PC-9 (cell line): ENCODE measurements around the gene BRF1. TPM values are rescaled to one million over a fixed set of nuclear protein-coding genes. Genes with fewer than 3 reads are reported as not detected.
"Not testable (repeated sequence)": the region's sequence is repeated elsewhere in the genome, so short reads cannot be mapped to it uniquely, and the experiment has no call there.

ENCODE experiments used
- BruUV-seq: library from RNA; stranded (reverse); fragments of 400-500 nt; replicated peaks from 2 replicates; lab custom pipeline; 2021; lab: Mats Ljungman, UMichigan
- CTCF ChIA-PET: fragments of 300-600 bp; sonication (Branson Sonifier 250); formaldehyde crosslinking; loops from one replicate; lab custom pipeline; 2022; ENCODE audit warnings: antibody characterized with exemption; lab: Charles Lee
- POLR2A ChIA-PET: fragments of 300-600 bp; sonication (Branson Sonifier 250); formaldehyde crosslinking; loops from one replicate; lab custom pipeline; 2022; ENCODE audit warnings: antibody characterized with exemption; ENCODE audit not compliant: unreplicated experiment; lab: Charles Lee
- DNase-seq, 2 experiments: peaks; one replicate each; pipeline versions ENCODE4 v3.0.0 to v3.0.0-alpha.2; 2015 to 2022; ENCODE audit warnings: mixed read lengths in 1 of 2
- H2AFZ ChIP-seq: fragments of 200-600 bp; sonication (generic); 2 replicates; pipeline ENCODE4 v1.8.1; 2017; ENCODE audit warnings: antibody characterized with exemption
- H3F3A ChIP-seq: fragments of 200-600 bp; sonication (generic); 2 replicates; pipeline ENCODE4 v1.8.1; 2017; ENCODE audit warnings: antibody characterized with exemption, mild to moderate bottlenecking, low read depth; ENCODE audit not compliant: insufficient read depth
- H3K27ac ChIP-seq: fragments of 200-600 bp; sonication (generic); 2 replicates; pipeline ENCODE4 v1.6.1; 2016; ENCODE audit warnings: mixed run types
- H3K27me3 ChIP-seq: fragments of 200-600 bp; sonication (generic); 2 replicates; pipeline ENCODE4 v1.6.1; 2016; ENCODE audit warnings: low read depth, mixed run types; ENCODE audit not compliant: insufficient read depth
- H3K36me3 ChIP-seq: fragments of 200-600 bp; sonication (generic); 2 replicates; pipeline ENCODE4 v1.6.1; 2016; ENCODE audit warnings: low read depth, mixed run types
- H3K4me1 ChIP-seq: fragments of 200-600 bp; sonication (generic); replicated peaks from 2 replicates; pipeline ENCODE4 v1.6.1; 2016; ENCODE audit warnings: mixed run types; ENCODE audit not compliant: insufficient read depth
- H3K4me2 ChIP-seq: fragments of 200-600 bp; sonication (generic); 2 replicates; pipeline ENCODE4 v1.6.1; 2017; ENCODE audit warnings: mixed run types
- H3K4me3 ChIP-seq: fragments of 200-600 bp; sonication (generic); 2 replicates; pipeline ENCODE4 v1.6.1; 2016; ENCODE audit warnings: mixed run types
- H3K79me2 ChIP-seq: fragments of 200-600 bp; sonication (generic); 2 replicates; pipeline ENCODE4 v1.6.1; 2017; ENCODE audit warnings: low read depth, mixed run types
- H3K9me2 ChIP-seq: fragments of 200-600 bp; sonication (generic); 2 replicates; pipeline ENCODE4 v1.8.1; 2017; ENCODE audit warnings: mild to moderate bottlenecking; ENCODE audit not compliant: insufficient read depth
- H3K9me3 ChIP-seq: fragments of 200-600 bp; sonication (generic); 2 replicates; pipeline ENCODE4 v1.8.1; 2016; ENCODE audit warnings: low read depth; ENCODE audit not compliant: insufficient read depth
- H4K20me1 ChIP-seq: fragments of 200-600 bp; sonication (generic); 2 replicates; pipeline ENCODE4 v1.8.1; 2017; ENCODE audit not compliant: insufficient read depth
- CTCF ChIP-seq: fragments of 200-600 bp; sonication (generic); conservative IDR thresholded peaks from 2 replicates; pipeline ENCODE4 v1.6.1; 2017; ENCODE audit warnings: mixed run types, antibody characterized with exemption, mild to moderate bottlenecking, moderate library complexity
- EZH2 ChIP-seq: fragments of 200-600 bp; sonication (generic); IDR thresholded peaks from 2 replicates; pipeline ENCODE4 v1.8.0; 2017; ENCODE audit warnings: antibody characterized with exemption, low read depth
- intact Hi-C: fragments of 100-400 bp; cut with micrococcal nuclease; formaldehyde crosslinking; loops from one replicate; pipeline ENCODE4 v1.10.0; 2022; ENCODE audit not compliant: unreplicated experiment
- total RNA-seq: library from RNA; stranded (reverse); gene quantifications from 2 replicates; pipeline ENCODE4 v1.2.3, GENCODE V29; 2021

Gene BRF1
- total RNA-seq, 1 experiment from 2014 or later: 24.8 TPM

- Histone ChIP-seq H3K9me2 (no peaks in the 10 kb centered on the region), H4K20me1 (peaks cover 38% of the 10 kb centered on the region), H3K27ac (no peak overlapping the region), H3K4me3 (no peak overlapping the region), H3F3A (no peaks in the 10 kb centered on the region), H3K9me3 (no peaks in the 10 kb centered on the region), H3K4me2 (no peak overlapping the region), H2AFZ (no peak overlapping the region), H3K27me3 (no peaks in the 10 kb centered on the region), H3K36me3 (no peaks in the 10 kb centered on the region), H3K79me2 (no peaks in the 10 kb centered on the region; the same call in 1 of the 2 replicates), H3K4me1 (no peaks in the 10 kb centered on the region)
- intact Hi-C loops: loop anchor here (2.0 to 5.0 kb wide), 3 partner anchors 79 to 309 kb away; no protein-coding TSS in a partner anchor
- CTCF ChIA-PET: no interaction called here
- POLR2A ChIA-PET: no interaction called here
- peak in 1 of 2 experiments; percentile 20 for DNase-seq
- TF ChIP-seq EZH2 (no peak), CTCF (peak; percentile 69)
- no TSS peak for BruUV-seq
Measured at GRCh38 chr14:105281371-105282097, 19.3 kb downstream of the BRF1 start.

DNA sequence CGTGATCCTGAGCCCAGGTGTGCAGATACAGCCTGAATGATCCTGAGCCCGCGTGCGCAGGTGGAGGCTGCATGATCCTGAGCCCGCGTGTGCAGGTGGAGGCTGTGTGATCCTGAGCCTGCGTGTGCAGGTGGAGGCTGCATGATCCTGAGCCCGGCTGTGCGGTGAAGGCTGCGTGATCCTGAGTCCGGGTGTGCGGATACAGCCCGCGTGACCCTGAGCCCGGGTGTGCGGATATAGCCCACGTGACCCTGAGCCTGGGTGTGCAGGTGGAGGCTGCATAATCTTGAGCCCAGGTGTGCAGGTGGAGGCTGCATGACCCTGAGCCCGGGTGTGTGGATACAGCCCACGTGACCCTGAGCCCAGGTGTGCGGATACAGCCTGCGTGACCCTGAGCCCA lies 20.3 kb downstream of the BRF1 start:
- Histone ChIP-seq H3K9me2 (no peaks in the 10 kb centered on the region), H3K36me3 (no peaks in the 10 kb centered on the region), H3K4me1 (no peaks in the 10 kb centered on the region), H3K27ac (no peak overlapping the region), H4K20me1 (peaks cover 38% of the 10 kb centered on the region), H3K9me3 (no peaks in the 10 kb centered on the region), H3K4me2 (no peak overlapping the region), H2AFZ (no peak overlapping the region), H3K4me3 (no peak overlapping the region), H3K79me2 (no peaks in the 10 kb centered on the region; the same call in 1 of the 2 replicates), H3K27me3 (no peaks in the 10 kb centered on the region), H3F3A (no peaks in the 10 kb centered on the region)
- DNase-seq: no peak
- POLR2A ChIA-PET: no interaction called here
- TF ChIP-seq EZH2: no peak
- no peak for TF ChIP-seq CTCF
- no TSS peak for BruUV-seq
- intact Hi-C loops: loop anchor here (2.0 to 5.0 kb wide), 3 partner anchors 78 to 308 kb away; no protein-coding TSS in a partner anchor
- CTCF ChIA-PET: no interaction called here

GRCh38 chr14:105279642-105280361 lies 21.0 kb downstream of the BRF1 start:
- Histone ChIP-seq H3K9me2 (no peaks in the 10 kb centered on the region), H3K9me3 (no peaks in the 10 kb centered on the region), H3K36me3 (no peaks in the 10 kb centered on the region), H3F3A (no peaks in the 10 kb centered on the region), H3K4me2 (no peak overlapping the region), H3K4me3 (no peak overlapping the region), H3K79me2 (no peaks in the 10 kb centered on the region; the same call in 1 of the 2 replicates), H3K27ac (no peak overlapping the region), H3K27me3 (no peaks in the 10 kb centered on the region), H4K20me1 (peaks cover 40% of the 10 kb centered on the region), H3K4me1 (no peaks in the 10 kb centered on the region), H2AFZ (no peak overlapping the region)
- no peak for DNase-seq
- BruUV-seq: no TSS peak
- POLR2A ChIA-PET: no interaction called here
- intact Hi-C loops: loop anchor here (2.0 to 5.0 kb wide), 3 partner anchors 77 to 308 kb away; no protein-coding TSS in a partner anchor
- TF ChIP-seq EZH2 (no peak), CTCF (no peak)
- CTCF ChIA-PET: no interaction called here

- H3K79me2 ChIP-seq, H3K4me2 ChIP-seq, intact Hi-C loops, BruUV-seq, POLR2A ChIA-PET, H3F3A ChIP-seq, H3K27ac ChIP-seq, H3K4me1 ChIP-seq, H3K36me3 ChIP-seq, H2AFZ ChIP-seq, H3K9me2 ChIP-seq, H3K9me3 ChIP-seq, H3K27me3 ChIP-seq, H3K4me3 ChIP-seq, DNase-seq, CTCF ChIA-PET: not testable (repeated sequence)
- peaks cover 32% of the 10 kb centered on the region for H4K20me1 ChIP-seq
Measured at GRCh38 chr14:105277448-105277847, 23.4 kb downstream of the BRF1 start.
